ENCODE data around the gene UBXN7. TPM values are rescaled to one million over a fixed set of nuclear protein-coding genes. Genes with fewer than 3 reads are reported as not detected.

The UBXN7 gene
- total and polyA plus RNA-seq, 9 of the 15 experiments (the other 6 are each of a cell fraction or from before 2014, with no cell fraction given): 3.5 to 44.6 (median 13.4) TPM

DNA sequence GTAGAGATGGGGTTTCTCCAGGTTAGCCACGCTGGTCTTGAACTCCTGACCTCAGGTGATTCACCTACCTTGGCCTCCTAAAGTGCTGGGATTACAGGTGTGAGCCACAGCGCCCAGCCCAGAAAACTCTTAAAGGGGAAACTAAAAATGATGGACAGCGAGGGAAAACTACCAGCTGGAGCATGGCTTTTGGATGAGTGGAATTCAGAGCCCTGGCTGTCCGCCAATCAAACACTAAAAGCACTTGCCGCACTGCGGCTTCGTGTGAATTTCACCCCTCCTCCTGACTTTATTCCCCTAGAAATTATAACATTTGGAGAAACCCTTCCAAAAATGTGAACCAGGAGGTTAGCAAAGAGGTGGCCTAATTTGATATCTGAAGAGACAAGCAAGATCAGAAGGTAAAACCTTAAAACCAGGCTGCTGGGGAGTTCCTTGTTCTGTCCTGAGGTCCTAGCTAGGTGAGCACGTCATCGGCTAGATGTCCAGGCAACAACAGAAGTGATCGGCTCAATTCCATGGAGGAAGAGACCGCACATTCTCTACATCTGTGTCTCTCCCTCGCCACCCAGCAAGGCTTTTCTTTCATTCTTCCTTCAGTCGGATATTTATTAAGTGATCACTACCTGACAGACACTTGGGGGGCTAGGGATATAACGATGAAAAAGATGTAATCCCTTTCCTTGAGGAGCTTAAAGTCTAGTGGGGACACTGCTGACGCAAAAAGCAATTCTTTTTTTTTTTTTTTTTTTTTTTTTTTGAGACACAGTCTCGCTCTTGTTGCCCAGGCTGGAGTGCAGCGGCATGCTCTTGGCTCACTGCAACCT, 95.7 kb downstream of the UBXN7 start (continued):
- TF ChIP-seq, protein P1, sequence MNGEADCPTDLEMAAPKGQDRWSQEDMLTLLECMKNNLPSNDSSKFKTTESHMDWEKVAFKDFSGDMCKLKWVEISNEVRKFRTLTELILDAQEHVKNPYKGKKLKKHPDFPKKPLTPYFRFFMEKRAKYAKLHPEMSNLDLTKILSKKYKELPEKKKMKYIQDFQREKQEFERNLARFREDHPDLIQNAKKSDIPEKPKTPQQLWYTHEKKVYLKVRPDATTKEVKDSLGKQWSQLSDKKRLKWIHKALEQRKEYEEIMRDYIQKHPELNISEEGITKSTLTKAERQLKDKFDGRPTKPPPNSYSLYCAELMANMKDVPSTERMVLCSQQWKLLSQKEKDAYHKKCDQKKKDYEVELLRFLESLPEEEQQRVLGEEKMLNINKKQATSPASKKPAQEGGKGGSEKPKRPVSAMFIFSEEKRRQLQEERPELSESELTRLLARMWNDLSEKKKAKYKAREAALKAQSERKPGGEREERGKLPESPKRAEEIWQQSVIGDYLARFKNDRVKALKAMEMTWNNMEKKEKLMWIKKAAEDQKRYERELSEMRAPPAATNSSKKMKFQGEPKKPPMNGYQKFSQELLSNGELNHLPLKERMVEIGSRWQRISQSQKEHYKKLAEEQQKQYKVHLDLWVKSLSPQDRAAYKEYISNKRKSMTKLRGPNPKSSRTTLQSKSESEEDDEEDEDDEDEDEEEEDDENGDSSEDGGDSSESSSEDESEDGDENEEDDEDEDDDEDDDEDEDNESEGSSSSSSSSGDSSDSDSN (IDR thresholded peaks at IDR 0.05; ENCODE audit: borderline replicate concordance in 1 of 2, low read depth in 2 of 2, low read length in 2 of 2): 0 out of 4 replicates have a peak, but pooled peaks of 1 of the 2 experiments have one; percentile 24
- no peak for TF ChIP-seq ZNF140 (CRISPR knock-in tag; IDR thresholded peaks at IDR 0.05)
- TF ChIP-seq RFX1 (IDR thresholded peaks at IDR 0.05): peak; percentile 35; the same call in 1 of the 2 replicates
- no peak for TF ChIP-seq NCOA4 (IDR thresholded peaks at IDR 0.05; ENCODE audit: partially characterized antibody)
- no peak for TF ChIP-seq BRCA1 (IDR thresholded peaks at IDR 0.05)
- no peak for TF ChIP-seq BRCA1 (CRISPR knock-in tag; IDR thresholded peaks at IDR 0.05)
- no peak for TF ChIP-seq HDGF (IDR thresholded peaks at IDR 0.05)
- TF ChIP-seq GATA2 (CRISPR knock-in tag; IDR thresholded peaks at IDR 0.05): no peak
- TF ChIP-seq CHAMP1 (IDR thresholded peaks at IDR 0.05): no peak
- TF ChIP-seq RNF2 (IDR thresholded peaks at IDR 0.05): no peak
- TF ChIP-seq OTX1 (CRISPR knock-in tag; IDR thresholded peaks at IDR 0.05): no peak
- TF ChIP-seq, protein P2, sequence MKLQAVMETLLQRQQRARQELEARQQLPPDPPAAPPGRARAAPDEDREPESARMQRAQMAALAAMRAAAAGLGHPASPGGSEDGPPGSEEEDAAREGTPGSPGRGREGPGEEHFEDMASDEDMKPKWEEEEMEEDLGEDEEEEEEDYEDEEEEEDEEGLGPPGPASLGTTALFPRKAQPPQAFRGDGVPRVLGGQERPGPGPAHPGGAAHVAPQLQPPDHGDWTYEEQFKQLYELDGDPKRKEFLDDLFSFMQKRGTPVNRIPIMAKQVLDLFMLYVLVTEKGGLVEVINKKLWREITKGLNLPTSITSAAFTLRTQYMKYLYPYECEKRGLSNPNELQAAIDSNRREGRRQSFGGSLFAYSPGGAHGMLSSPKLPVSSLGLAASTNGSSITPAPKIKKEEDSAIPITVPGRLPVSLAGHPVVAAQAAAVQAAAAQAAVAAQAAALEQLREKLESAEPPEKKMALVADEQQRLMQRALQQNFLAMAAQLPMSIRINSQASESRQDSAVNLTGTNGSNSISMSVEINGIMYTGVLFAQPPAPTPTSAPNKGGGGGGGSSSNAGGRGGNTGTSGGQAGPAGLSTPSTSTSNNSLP (IDR thresholded peaks at IDR 0.05; ENCODE audit: borderline replicate concordance, low read depth, low read length): no peak
- no peak for TF ChIP-seq U2AF1 (optimal IDR thresholded peaks at IDR 0.05; ENCODE audit: low read depth, low read length)
- TF ChIP-seq TRIM24 (IDR thresholded peaks at IDR 0.05): no peak
- TF ChIP-seq MIER1 (IDR thresholded peaks at IDR 0.05; ENCODE audit: low read depth): no peak
- no peak for TF ChIP-seq NELFE (IDR thresholded peaks at IDR 0.05; ENCODE audit: insufficient read depth, insufficient read length)
- TF ChIP-seq HDAC6 (IDR thresholded peaks at IDR 0.05; ENCODE audit: low read depth, low read length): no peak
- no peak for TF ChIP-seq FOXK2 (conservative IDR thresholded peaks at IDR 0.05 in 1 of 2, IDR thresholded peaks at IDR 0.05 in 1 of 2; ENCODE audit: low read depth in 2 of 2)
- no peak for TF ChIP-seq NEUROD1 (IDR thresholded peaks at IDR 0.05; ENCODE audit: borderline replicate concordance, low read depth, low read length, partially characterized antibody)
- TF ChIP-seq, protein P3, sequence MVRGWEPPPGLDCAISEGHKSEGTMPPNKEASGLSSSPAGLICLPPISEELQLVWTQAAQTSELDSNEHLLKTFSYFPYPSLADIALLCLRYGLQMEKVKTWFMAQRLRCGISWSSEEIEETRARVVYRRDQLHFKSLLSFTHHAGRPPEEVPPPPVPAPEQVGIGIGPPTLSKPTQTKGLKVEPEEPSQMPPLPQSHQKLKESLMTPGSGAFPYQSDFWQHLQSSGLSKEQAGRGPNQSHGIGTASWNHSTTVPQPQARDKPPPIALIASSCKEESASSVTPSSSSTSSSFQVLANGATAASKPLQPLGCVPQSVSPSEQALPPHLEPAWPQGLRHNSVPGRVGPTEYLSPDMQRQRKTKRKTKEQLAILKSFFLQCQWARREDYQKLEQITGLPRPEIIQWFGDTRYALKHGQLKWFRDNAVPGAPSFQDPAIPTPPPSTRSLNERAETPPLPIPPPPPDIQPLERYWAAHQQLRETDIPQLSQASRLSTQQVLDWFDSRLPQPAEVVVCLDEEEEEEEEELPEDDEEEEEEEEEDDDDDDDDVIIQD (CRISPR knock-in tag; IDR thresholded peaks at IDR 0.05): no peak

Data from K562 (cell line).